ENCODE data around the gene PKIG.
"Not testable (repeated sequence)": the region's sequence is repeated elsewhere in the genome, so short reads cannot be mapped to it uniquely, and the experiment has no call there.

Gene PKIG

DNA sequence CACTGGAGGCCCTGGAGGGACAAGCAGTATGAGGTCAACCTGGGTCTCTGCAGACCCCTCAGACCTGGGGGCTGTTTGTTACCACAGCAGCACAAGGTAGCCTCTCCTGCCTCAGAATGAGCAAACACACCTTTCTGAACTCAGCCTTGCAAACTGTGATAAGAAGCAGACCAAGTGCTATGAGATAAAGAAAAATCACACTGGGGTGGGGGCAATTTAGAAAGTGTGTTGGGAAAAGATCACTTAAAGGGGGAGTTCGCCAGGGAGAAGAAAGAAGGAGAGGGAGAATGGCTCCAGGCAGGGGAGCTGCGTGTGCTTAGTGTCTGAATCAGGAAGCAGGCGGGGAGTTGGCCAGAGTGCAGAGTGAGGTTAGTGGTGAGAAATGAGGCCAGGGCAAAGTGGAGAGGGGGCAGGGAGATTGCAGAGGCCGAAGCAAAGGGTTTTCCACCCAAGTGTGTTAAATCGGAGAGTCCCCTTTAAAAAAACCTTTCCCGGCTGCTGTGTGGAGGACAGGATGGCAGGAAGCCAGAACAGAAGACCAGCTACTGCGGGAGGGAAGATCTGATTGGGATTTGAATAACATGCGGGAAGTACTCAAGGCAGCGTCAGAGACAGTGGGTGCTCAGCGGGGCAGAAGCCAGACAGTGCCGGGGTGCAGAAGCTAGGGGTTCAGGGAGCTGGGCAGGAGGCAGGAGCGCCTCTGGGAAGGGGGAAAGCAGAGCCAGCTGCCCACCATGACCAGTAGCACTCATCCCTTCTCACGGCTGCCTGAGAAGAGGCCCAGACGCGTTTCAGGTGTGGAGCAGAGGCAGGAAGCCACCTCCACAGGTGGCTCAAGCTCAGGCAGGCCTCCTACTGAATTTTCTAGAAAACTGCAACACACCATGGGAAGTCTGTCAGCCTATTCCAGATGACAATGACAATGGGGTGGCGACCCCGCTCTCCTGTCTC, 60.1 kb downstream of the PKIG start:
- no peak for DNase-seq (ENCODE audit: low read depth)

GRCh38 chr20:44643154-44643519, 60.8 kb downstream of the PKIG start:
- no peak for DNase-seq (ENCODE audit: low read depth)

GRCh38 chr20:44643596-44644229, 61.3 kb downstream of the PKIG start:
- no peak for DNase-seq (ENCODE audit: low read depth)

DNA sequence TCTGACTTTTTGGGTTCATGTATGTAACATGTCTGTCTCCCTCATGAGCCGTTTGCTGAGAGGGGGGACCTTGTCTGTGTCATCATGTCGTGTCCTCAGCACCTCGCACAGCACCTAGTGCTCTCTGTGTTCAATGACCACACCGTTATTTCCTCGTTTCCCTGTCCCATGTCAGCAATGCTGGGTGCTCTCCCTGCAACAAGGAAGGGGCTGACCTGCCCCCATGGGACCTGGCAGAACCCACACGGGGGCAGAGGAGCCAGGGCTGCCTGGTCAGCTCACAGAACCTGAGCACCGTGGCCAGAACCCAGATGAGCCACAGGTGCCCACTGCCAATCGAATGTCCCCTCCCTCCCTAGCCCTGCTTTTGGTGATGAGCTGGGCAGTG, 61.8 kb downstream of the PKIG start:
- no peak for DNase-seq (ENCODE audit: low read depth)

DNA sequence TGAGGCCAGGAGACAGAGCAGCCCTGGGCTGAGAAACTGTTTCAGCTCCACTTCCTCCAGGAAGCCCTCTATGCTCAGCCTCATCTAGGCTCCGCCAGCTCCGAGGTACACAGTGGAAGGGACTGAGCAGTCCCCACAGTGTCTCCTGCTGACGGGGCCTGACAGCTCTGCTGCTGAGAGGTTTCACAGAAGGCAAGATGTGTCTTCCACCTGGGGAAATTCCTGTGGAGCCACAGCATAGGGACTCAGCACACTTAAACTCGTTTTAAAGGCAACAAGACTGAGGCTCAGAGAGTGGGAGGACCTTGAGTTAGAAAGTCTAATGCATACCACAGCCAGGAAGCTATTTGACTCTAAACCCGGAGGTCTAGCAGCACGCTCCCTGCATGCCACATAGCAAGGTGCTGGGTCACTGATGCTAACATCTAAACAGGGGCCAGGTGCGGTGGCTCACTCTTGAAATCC, 62.3 kb downstream of the PKIG start:
- no peak for DNase-seq (ENCODE audit: low read depth)

GRCh38 chr20:44646023-44646640, 63.8 kb downstream of the PKIG start:
- DNase-seq (ENCODE audit: low read depth) = no peak

DNA sequence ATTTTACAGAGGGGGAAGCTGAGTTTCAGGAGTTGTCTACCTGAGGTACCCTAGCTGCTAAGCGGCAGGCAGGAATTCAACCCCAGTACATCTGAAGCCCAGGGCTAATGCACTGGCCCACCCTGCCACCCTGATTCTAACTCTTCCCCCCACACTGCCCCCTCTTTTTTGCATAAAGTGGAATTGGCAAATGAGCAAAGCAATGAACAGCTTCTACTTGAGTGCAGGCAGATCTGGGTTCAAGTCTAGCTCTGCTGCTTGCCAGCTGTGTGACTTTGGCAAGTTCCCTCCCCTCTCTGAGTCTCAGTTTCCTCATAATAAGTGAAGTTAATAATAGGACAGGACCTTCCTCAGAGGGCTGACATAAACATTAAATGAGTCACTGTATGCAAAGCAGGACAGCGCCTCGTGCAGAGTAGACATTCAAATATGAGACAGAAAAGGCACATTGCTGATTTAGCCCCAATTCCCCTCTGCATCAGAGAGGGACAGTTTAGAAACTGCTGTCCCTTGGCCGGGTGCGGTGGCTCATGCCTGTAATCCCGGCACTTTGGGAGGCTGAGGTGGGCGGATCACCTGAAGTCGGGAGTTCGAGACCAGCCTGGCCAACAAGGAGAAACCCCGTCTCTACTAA, 64.4 kb downstream of the PKIG start:
- DNase-seq (ENCODE audit: low read depth) = no peak

DNA sequence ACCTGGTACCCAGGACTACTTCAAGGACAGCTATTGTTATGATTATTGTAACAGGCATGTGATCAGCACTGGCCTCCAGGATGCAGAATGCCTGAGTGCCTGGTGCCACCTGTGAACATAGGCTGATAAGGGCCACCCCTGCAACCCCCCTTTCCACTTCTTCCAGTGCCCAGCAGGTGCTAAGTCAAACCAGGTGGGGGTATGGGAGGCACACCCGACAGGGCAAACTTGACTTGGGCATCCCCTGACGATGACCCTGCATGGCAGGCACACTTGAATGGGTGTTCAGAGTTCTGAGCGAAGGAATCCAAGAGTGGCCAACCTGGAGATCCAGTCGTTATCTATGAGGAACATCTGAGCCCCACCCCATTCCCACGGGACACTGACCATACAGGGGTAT, 65.7 kb downstream of the PKIG start:
- DNase-seq (ENCODE audit: low read depth) = no peak

- no peak for DNase-seq (ENCODE audit: low read depth)
Observed at GRCh38 chr20:44648579-44648978, 66.2 kb downstream of the PKIG start.

DNA sequence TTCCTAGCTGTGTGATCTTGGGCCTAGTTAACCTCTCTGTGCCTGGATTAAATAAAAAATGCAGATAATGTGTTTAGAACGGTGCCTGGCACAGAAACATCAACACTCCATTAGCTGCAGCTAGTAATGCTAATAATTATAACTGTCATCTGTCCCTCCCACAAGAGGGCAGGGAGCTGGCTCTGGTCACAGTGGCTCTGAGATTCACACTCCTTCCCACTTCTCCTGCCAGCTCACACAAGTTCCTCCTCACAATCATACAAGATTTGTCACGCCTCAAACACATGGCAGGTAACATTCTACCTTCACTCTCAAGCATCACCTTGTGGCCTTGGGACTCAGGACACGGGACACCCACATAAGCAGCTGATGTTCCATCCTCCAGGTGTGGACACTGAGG, 66.7 kb downstream of the PKIG start:
- DNase-seq (ENCODE audit: low read depth) = no peak

DNA sequence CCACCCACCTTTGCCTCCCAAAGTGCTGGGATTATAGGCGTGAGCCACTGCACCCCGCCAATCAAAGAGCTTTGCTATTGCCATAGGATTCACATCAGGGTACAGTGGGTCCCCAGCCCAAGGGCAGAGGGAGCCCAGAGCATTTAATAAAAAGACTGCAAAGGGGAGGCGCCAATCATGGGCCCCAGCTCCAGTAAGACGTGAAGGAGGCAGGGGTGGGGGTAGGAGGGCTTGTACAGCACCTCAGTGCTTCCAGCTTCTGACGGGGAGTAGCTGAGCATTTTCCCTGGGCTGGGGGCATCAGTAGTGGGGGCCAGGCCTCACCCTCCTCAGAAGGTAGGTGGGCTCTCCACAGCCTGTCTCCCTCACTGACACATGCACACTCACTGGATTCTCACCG, 67.6 kb downstream of the PKIG start:
- DNase-seq (ENCODE audit: low read depth) = no peak

- DNase-seq (ENCODE audit: low read depth) = peak; percentile 35
Observed at GRCh38 chr20:44650771-44651433, 68.5 kb downstream of the PKIG start.

DNA sequence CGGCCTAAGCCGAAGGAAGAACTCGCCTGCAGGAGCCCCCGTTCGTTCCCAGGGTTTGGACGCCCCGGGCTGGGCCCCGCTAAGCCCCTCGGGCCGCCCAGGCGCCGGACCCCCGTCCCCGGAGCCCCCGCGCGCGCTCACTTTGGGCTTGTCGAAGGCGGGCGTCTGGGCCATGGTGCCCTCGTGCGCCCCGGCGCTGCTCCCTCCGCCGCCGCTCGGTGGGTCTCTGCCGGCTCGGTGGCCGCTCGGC, 69.0 kb downstream of the PKIG start:
- no peak for DNase-seq (ENCODE audit: low read depth)

DNA sequence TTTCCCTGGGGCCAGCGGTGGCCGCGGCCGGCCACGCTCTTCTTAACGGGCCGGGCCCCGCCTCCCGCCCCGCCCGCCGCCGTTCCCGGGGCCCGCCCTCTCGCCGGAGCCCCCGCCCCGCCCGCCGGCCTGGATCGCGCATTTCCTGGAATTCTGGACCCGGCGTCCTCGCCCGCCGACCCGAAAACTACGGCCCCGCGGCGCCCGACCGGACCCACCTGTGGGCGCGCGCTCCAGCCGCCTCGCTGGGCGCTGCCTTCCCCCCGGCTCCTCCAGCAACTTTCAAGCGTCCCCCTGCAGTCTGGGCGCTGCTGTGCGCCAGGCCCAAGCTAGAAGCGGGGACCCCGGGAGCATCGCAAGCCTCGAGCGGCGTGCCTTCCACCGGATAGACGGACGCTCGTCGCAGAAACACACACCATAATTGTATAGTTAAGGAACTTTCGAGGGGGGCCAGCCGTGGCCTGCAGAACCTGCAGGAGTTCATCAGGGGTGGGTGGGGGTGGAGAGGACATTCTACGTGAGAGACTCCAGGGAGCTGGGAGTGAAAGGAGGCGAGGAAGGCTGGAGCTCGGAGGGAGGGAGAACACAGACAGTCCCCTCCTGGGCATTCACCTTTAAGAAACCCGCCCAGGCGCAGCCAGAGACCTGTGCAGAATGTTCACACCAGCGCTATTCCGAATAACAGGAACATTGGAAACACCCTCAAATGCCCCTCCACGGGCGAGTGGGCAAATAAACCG, 69.5 kb downstream of the PKIG start, which contains the start of gene ADA:
Gene ADA (minus strand): TSS at position 16 of the 740 bp plus-strand sequence. CDS start 92 bp downstream, outside the sequence.
- DNase-seq (ENCODE audit: low read depth) = peak; percentile 35

- DNase-seq (ENCODE audit: low read depth) = no peak
Observed at GRCh38 chr20:44653546-44653945, 71.2 kb downstream of the PKIG start.

- DNase-seq (ENCODE audit: low read depth) = not testable (repeated sequence)
Observed at GRCh38 chr20:44654210-44654609, 71.8 kb downstream of the PKIG start.

- DNase-seq (ENCODE audit: low read depth) = no peak
Observed at GRCh38 chr20:44656448-44656847, 74.1 kb downstream of the PKIG start.

GRCh38 chr20:44657875-44658274, 75.5 kb downstream of the PKIG start:
- no peak for DNase-seq (ENCODE audit: low read depth)

GRCh38 chr20:44658810-44659209, 76.4 kb downstream of the PKIG start:
- no peak for DNase-seq (ENCODE audit: low read depth)

DNA sequence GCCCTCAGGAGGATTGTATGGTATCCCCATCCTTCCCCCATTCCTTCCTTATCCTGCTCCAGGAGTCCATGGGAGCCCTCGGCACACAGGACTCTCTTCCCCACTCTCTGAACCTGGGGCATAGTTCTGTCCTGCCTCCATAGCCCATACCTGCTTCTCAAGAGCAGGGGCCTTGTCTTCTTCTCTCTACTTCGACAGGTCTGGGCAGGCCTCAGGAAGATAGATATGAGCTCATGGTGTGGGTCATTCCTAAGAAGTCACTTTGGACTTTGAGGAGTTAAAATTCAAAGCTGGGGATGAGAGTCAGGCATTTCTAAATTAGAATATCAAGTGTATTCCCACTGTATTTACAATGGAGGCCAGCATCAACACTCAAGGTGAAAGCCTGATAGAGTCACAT, 77.6 kb downstream of the PKIG start:
- DNase-seq (ENCODE audit: low read depth) = no peak

DNA sequence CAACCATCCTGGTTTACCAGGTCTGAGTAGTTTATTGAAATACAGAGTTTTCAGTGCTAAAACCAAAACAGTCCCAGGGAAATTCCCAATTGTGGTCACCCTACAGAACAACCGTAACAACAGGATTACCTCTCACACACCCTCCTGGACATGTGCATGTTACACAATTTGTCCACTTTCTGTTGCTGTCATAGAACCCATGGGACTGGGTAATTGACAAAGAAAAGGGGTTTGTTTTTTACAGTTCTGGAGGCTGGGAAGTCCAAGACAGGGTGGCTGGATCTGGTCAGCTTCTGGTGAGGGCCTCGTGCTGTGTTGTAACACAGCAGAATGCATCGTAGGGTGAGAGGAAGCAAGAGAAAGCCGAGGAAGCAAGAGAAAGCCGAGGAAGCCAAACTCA, 78.2 kb downstream of the PKIG start:
- no peak for DNase-seq (ENCODE audit: low read depth)

All from activated T-cell treated with anti-CD3 and anti-CD28 coated beads for 48 hours (primary cell).